Measurements from ENCODE around the gene NPFF.

DNA sequence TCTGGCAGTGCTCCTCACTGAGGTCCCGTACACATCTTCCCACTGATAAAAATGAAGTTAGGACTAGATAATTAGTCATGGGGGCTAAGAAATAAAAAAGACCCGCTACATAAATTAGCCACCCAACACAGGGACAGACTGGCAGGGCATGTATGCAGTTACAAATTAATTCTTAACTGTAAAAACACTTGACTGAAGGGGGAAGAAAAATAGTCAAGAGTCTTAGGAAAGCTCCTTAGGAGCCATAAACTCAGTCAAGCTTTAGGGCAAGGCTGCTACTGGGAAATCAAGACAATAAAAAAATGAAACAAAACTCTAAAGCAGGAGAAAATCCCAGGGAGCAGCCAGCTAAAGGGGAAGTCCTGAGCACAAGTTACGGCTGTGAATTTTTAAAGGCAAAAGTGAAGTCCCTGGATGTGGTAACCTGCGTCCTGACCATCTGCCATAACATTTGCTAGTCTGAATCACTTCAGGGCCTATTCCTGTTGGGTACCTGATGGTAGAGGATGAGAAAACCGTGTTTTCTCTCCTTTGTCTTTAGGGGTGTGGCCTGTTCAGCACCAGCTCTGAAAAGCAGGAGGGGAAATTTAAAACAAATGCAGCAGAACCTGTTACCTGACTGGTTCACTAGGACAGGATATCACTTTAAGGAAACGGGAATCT lies 7.5 kb upstream of the NPFF start:
- TF ChIP-seq, protein P1, sequence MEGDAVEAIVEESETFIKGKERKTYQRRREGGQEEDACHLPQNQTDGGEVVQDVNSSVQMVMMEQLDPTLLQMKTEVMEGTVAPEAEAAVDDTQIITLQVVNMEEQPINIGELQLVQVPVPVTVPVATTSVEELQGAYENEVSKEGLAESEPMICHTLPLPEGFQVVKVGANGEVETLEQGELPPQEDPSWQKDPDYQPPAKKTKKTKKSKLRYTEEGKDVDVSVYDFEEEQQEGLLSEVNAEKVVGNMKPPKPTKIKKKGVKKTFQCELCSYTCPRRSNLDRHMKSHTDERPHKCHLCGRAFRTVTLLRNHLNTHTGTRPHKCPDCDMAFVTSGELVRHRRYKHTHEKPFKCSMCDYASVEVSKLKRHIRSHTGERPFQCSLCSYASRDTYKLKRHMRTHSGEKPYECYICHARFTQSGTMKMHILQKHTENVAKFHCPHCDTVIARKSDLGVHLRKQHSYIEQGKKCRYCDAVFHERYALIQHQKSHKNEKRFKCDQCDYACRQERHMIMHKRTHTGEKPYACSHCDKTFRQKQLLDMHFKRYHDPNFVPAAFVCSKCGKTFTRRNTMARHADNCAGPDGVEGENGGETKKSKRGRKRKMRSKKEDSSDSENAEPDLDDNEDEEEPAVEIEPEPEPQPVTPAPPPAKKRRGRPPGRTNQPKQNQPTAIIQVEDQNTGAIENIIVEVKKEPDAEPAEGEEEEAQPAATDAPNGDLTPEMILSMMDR (IDR thresholded peaks at IDR 0.05) = no peak
- TF ChIP-seq POLR2A (IDR thresholded peaks at IDR 0.05) = no peak

All from body of pancreas (tissue), 4 donors.